NK-92 treated with Interleukin-12 subunit alpha and Interleukin-12 subunit beta, amount 100 ng/mL, for 24 hours (cell line): ENCODE measurements around the gene TBL1XR1.

ENCODE experiments used
- DNase-seq: peaks from one replicate; lab custom pipeline; 2025; lab: John Stamatoyannopoulos, UW

Gene TBL1XR1

DNA sequence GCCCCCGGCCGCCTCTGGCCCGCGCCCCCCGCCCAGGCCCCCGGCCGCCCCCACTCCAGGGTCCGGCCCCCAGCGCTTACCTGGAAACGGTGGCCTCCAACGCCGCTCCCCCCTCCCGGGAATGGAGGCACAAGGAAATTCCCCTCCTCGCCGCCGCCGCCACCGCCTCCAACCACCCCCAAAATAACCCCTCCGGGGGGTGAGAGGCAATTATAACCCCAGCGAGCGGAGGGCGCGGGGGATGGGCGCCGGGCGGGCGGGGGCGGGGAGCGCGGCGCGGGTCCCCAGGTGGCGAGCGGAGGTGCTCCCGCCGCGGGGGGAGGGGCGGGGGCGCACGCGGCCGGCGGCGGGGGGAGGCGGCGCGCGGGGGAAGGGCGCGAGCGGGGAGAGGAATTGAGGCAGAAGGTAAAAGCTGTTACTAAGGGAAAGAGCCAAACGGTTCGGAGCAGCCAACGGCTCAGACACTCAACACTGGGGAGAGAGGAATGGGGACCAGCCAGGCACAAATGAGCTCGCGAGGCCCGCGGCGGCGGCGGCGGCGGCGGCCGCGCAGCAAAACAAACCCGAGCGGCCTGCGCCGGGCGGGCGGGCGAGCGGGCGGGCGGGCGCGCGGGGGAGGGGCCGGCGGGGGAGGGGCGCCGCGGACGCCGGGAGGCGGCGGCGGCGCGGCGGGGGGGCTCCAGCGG, at the start of gene TBL1XR1:
TSS of gene TBL1XR1 (minus strand) at position 442 of the 686 bp plus-strand sequence. CDS start 132,505 bp downstream, outside the sequence.
- peak; percentile 89 for DNase-seq

DNA sequence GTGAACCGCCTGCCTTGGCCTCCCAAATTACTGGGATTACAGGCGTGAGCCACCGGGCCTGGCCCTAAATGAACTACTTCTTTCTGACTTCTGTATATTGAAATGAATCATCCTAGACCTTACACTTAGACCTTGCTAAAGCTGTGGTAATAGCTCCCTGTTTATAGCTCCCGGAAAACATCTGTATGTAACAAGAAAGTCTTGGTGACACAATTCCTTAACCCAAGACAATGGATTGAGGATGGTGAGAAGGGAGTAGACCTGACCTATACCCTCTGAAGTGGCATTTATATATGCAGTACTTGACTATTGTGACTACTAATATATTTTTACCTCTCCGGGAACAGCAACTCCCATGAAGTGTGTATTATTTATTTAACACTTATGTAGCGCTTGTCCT, 48.0 kb upstream of the TBL1XR1 start:
- no peak for DNase-seq

DNA sequence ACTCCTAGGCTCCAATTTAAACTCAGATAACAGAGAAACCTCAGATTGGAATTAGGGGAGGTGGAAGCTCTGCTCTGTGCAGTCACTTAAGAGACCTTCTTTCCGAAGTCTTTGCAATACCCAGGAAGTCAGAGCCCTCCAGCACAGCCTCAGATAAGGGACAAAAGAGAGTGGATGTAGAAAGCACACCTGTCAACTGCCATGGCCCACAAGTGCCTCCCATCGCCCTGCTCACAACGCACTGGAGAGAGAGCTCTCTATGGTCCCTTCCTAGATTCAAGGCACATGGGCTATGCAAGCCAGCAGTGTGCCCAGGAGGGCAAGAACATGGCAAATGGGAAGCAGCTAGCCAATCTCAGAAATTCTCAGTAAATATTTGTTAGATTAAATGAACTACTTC, 47.3 kb upstream of the TBL1XR1 start:
- no peak for DNase-seq

DNA sequence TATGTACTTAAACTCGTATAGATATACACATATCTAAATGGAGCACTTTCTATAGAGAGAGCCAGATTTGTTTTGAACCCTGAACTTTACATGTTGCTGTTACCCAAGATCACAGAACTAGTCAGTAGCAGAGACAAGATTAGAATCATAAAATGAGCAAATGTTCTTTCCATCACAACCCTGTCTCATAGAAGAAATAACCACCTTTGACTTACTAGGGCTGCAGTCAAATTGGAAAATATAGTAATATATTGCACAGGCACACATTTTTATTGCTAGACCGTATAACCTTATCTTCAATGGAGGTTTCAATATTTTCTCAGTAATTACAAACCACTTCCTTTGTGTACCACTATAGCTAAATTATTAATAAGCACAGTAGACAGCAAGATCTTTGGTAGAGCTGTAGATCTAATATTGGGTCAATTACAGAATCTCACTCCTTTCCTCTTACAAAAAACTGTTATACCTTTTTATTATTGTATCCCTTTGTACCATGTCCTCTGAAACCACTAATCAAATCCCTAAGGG, 41.5 kb upstream of the TBL1XR1 start:
- no peak for DNase-seq

DNA sequence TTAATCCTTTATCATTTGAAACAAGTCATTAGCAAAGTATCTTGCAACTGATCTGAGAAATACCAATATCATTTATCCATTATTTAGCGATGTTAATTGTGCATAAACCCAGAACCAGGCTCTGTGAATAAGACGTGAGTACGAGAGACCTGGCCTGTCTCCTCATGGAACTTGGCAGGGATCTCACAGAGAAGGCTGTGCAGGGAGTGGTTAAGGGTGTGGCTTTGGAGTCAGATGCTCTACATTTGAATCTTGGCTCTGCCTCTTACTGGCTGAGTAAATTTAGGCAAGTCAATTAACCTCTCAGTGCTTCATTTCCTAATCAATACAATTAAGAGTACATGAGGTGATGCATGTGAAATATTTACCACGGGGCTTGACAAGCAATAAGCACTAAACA, 39.9 kb upstream of the TBL1XR1 start:
- DNase-seq: no peak

DNA sequence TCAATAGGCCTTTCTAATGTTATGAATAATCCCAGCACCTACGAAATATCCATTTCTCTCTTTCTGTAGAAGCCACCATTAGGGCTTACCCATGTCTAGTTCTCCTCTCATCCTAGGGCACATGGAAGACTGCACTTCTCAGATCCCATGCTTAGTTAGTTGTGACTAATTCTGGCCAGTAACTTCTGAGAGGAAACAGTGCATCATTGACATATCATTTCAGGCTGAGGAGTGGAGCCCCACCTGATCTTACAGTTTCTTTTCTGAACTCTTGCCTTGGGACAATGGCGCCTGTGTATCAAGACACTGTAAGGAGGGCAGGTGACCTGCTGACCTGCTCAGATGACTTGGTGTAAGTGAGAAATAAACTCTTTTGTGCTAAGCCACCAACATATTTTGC, 39.4 kb upstream of the TBL1XR1 start:
- DNase-seq: no peak

DNA sequence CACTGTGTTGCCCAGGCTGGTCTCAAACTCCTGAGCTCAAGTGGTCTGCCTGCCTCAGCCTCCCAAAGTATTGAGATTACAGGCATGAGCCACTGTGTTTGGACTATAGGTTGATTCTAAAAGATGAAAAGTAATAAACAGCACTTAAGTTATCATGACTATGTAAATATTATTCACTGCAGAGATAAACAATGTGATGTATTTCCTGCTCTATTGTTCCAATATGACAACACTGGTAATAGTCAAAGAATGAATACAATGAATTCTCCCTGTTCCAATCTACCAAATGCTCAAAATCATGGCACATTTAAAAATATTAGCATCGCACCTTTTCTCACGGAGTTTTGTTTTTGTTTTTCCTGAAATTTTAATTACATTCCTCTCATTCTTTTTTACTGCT, 36.8 kb upstream of the TBL1XR1 start:
- no peak for DNase-seq

DNA sequence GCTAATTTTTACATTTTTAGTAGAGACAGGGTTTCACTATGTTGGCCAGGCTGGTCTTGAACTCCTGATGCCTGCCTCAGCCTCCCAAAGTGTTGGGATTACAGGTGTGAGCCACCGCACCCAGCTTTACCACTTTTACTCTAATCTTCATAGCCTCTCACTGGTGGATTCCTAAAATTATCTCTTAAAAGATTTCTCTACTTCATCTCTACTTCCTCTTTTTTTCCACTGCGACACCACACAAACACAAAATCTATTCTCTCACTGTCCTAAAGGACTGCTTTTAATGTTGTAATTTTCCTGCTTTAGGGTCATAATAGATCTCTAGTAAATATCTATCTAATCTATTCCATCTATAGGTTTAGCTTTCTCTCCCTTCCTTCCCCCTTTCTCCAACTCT, 34.0 kb upstream of the TBL1XR1 start:
- DNase-seq: no peak

DNA sequence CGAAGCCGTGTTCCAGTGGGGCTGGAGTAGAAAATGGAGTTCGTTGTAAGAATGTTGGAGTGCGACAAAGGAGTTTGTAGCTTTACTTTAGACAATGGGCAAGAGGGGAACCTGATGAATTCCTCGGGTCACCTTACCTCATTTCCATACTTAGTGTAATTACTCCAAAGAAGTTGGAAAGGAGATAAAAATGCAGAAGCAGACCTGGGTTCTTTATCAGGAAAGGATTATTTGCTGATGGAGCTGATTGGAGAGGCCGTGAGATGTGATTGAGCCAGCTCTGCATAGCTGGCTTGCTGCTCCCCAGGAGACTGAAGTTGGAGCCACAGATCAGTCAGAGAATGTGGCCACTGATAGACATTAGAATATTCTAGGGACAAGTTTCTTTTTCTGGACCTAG, 33.4 kb upstream of the TBL1XR1 start:
- DNase-seq: no peak

DNA sequence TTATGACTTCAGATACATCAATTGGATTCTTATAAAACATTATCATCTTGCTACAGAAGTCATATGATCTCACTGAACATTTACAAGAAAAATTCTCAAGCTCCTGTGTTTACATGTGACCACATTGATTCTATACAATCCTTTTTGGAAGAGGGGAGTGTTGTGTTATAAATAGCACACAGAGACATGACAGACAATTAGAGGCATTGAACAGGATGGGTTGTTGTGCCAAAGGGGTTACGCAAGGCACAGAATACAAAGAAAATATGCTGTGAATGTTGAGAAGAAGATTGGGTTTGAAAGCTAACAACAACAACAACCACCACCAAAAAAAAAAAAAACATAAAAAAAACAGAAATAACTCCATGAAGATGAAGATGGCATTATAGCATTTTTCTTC, 32.5 kb upstream of the TBL1XR1 start:
- no peak for DNase-seq

DNA sequence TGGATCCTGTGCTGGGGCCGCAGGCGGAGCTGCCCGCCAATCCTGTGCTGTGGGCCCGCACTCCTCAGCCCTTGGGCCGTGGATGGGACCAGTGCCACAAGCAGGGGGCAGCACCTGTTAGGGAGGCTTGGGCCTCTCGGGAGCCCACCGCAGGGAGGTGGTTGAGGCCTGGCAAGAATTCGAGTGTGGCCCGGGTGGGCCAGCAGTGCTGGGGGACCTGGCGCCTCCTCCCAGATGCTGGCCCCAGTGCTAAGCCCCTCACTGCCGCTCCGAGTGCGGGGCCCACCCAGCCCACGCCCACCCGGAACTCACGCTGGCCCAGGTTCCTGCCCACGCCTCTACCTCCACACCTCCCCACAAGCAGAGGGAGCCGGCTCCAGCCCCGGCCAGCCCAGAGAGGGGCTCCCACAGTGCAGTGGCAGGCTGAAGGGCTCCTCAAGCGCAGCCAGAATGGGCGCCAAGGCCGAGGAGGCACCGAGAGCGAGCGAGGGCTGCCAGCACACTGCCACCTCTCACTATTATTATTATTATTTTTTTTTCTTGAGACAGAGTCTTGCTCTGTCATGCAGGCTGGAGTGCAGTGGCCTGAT, 31.4 kb upstream of the TBL1XR1 start:
- no peak for DNase-seq

DNA sequence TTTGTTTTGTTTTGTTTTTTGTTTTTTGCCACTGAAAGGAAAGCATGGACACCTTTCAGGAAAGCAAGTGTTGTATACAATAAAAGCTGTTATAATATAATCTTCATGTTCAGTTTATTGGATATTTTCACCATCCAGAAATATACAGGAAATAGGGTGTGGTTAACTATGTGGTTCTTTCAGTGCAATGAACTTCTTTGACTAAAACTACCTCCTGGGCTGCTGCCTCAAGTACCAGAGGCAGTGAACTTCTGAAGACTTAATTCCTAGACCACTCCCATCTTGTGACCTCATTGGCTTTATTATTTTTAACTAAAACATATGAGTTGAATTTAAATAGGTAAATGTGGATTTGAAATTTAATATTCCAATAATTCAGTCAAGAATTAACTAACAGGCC, 27.1 kb upstream of the TBL1XR1 start:
- DNase-seq: no peak

DNA sequence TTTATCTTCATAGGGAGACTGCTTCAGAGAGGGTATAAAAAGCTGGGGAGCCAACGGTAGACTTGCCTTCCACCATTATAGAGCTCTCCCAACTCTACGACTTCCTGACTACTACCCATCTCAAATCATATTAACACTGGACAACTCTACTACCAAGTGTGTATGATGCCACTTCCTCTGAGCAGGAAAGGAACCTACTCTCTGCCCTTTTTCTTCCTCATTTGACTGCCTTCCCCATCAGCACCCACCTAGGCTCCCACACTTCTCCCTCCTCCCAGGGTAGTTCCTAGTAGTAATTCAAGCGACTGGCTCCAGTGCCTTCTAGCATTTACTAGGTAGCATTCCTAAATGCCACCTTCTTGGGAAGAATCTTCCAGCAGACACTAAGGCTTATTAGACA, 24.5 kb upstream of the TBL1XR1 start:
- no peak for DNase-seq

DNA sequence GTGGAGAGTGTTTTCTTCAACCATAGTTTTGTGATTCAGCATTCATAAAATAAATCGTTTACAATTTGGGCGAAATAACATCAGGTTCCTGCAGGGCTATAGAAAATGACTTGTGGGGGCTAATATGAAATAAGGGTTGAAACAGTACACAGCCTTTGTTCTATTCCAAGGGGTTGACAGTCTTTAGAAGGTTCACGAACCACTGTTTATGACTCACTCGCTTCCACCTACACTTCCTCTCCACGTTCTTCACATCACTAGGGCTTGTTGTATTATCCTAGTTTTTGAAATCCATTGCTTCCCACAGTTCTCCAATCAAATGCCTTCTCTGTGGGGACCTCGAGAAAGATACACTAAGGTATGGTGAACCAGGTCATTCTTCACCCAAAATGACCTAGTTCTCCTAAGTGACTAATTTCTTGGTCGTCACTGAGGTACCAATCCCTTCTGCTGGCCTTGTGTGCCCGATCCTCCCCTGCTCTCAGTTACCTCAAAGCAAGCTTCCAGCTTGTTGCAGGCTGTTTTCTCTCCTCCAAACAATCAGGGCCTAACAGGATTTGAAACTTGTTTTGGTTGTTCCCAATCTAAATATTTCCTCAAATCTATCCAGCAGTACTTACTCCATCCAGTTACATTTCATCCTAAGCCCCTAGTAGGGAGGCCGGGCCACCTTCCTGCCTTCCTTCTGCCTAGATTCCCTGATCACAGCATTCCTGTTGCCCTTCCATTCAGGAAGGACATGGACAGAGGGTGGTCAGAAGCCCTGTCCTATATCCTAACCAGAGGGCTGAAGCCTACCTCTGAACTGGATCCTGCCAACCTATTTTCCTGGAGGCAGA, 23.1 kb upstream of the TBL1XR1 start:
- no peak for DNase-seq

DNA sequence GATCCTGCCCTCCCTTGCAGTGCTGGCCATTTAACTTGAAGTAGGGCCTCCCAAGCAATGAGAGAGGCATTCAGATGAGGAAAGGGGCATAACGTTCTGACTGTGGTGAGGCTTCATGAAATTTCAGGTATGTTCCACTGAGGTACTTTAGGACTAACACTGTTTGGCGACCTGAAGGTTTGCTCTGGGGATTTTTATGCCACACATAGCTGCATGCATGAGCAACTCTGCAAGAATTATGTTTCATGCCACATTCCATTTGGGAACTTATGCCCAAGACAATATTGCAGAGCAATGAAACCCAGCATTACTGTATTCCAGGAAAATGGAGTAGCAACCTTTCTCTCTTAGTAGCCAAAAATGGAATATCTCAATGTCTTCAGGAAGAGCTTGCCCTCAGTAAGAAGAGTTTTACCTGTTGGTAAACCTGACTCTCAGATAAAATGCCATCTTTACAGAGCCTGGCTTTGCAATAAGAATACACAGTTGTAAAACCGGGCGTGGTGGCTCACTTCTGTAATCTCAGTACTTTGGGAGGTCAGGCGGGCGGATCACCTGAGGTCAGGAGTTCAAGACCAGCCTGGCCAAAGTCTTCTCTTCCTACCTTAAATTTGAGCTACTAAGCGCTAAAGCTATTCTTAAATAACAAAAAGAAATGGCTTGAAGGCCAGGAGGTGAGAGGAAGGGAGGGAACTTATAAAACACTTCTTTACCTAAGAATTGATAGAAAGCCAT, 16.7 kb upstream of the TBL1XR1 start:
- no peak for DNase-seq

DNA sequence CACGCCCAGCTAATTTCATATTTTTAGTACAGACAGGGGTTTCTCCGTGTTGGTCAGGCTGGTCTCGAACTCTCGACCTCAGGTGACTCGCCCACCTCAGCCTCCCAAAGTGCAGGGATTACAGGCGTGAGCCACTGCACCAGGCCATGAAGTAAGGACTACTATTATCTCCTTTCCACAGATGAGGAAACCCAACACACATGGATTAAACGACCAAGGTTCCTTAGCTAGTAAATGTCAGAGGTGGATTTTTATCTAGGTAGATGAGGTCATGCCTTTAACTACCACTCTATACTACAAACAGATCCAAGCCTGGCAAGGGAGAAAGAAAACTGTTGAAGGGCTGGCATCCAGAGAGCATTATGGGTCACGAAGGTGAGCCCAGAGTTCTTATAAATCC, 15.5 kb upstream of the TBL1XR1 start:
- DNase-seq: no peak

DNA sequence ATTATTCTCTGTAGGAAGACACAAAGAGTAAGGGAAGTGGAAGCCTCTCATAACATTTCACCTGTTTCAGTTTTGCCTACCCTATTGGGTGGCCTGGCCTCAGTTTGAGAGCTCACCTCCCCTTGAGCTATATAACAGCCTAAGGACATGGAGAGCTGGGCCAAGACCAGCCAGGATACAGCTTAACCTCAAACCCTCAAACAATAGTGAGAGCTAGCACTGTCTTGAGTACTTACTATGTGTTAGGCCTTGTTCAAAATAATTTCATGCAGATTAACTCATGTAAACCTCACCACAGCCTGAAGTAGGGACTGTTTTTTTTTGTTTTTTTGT, 15.0 kb upstream of the TBL1XR1 start:
- DNase-seq: no peak

DNA sequence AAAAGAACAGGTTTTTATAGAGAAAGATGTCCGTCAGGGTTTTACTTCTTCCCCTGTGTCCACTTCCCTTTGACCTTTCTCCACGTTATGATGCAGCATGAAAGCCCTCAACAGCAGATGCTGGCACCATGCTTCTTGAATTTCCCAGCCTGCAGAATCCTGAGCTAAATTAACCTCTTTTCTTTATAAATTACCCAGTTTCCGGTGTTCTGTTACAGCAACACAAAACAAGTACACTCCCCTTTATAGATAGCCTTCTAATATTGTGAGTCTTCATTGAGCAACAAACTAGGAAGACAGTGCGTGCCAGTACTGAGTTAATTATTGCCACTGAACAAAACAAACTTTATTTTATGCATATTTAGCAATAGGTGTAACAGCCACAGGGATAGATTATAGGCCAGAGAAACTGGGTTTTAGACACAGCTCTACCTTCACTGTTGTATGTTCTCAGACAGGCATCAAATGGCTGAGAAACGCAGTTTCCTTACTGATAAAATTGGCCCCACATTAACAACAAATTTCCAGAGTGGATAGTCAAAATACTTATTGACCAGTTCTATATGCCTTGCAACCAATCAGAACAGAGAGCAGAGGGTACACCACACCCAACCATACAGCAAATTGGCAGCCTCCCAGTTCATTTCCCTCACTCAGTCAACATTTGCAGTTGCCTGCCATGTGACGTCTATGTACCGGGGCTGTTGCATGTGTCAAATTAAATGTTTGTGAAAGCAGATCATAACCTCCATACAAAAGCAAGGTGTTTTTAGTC, 14.4 kb upstream of the TBL1XR1 start:
- no peak for DNase-seq

DNA sequence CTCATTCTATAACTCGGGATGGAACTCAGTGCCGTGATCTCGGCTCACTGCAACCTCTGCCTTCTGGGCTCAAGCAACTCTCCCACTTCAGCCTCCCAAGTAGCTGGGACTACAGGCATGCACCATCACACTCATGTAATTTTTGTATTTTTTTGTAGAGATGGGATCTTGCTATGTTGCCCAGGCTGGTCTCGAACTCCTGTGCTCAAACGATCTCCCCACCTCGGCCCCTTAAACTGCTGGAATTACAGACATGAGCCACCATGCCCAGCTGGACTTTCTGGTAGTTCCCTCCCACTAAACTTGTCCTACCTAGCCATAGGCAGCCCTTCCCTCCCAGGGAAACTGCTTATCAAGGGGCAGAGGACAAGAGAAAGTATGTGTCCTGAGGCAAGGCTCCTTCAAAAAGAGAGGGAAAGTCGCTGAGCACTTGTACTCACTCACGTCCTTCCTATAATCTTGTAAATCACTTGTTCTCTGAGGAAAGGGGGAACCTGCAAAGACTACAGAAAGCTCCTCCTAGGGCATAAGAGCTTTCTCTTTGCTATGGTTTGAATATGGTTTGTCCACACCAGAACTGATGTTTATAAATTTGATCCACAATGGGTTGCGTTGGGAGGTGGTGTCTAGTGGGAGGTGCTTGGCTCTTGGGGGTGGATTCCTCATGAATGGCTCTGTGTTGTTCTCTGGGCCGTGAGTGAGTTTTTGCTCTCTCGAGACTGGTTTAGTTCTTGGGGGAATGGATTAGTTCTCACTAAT, 13.6 kb upstream of the TBL1XR1 start:
- DNase-seq: no peak

DNA sequence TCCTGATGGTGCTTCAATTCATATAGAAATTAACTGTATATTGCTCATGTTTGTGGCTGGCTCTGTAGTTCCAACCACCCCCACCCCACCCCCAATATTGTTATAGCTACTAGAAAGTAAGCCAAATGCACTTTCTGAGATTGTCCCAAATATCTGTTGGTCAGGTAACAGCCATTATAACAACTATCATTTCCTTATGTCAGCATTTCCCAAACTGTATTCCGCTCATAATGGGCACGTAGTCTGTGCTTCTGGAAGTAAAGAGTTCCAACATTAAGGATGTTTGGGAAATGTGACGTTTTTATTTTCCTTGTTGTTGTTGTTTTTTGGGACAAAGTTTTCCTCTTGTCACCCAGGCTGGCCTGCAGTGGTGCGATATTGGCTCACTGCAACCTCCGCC, 12.2 kb upstream of the TBL1XR1 start:
- DNase-seq: no peak

DNA sequence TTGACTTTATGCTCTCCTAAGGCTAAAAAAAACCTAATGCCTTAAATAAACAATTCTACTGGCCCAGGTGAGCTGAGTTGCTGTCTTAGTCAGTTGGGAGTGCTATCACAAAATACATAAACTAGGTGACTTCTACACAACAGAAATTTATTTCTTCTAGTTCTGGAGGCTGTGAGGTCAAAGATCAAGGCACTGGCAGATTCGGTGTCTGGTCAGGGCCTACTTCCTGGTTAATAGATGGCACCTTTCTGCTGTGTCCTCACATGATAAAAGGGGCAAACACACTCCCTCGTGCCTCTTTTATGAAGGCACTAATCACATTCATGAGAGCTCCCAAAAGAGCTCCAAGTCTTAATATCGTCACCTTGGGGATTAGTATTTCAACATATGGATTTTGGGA, 11.5 kb upstream of the TBL1XR1 start:
- no peak for DNase-seq
